Medulla oblongata (tissue), 1 donor: ENCODE measurements around the gene ICA1L.
A peak's percentile ranks its signal among the peaks of the same experiment; 100 is the strongest.
"Not testable (repeated sequence)": the region's sequence is repeated elsewhere in the genome, so short reads cannot be mapped to it uniquely, and the experiment has no call there.

Source experiments
- DNase-seq: peaks from one replicate; pipeline ENCODE4 v3.0.0-alpha.2; 2015; ENCODE audit errors: extremely low spot score

ICA1L gene

DNA sequence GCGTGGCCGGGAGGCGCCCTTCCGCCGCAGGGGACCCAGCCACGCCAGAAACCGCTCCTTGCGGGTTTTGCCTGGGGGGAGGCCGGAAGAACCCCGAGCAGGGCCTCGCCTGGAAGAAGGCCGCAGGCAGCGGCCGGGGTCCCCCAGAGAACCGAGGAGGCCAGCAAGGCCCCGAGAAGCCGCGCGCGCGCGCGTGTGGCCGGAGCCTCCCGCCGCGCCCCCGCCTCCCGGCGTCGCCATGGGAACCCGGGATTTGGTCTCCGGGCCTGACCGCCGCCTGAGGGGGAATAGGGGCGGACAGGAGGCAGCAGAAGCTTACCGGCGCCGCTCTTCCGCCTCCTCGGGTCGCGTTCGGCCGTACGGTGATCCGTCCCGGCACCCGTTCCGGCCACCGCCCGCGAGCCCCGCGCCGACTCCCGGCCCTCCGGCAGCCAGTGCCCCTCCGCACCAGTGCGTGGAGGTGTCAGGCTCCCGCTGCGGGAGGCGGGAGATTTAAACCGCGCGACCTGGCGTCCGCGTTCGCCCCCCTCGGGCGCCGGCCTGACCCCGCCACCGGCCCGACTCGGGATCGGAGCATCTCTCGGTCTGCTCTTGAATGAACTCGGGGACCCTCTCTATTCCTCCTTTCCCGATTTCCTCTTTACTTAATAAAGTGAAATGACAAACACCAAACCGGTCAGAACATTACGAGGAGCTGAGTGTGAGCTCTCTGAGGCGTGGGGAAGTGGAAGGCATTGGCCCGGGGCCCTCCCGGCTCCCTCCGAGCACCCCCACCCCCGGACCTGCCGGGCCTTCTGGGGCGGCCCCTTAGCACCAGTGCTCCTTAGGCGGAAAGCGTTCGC is at the start of gene ICA1L:
Gene ICA1L (minus strand): TSS at position 467 of the 842 bp plus-strand sequence. CDS start 42,757 bp downstream, outside the sequence.
- peak; percentile 59 for DNase-seq

DNA sequence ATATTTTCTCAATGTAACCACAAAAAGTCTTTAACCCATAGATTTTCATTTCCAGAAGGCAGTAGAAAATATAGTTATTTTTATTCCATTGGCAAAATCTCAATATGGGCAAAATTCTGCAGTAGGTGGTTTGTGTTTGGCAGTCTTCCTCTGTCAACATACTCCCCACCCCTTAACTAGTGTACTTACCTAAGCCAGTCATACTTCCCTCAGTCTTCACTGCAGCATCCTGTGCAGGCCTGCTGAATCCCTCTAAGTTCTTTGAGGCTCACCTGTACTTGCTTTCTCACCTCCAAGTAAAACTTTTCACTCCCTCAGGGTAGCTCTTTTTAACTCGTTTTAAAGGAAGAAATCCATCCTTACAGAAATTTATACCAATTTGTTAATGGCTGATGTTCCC is 47.3 kb upstream of the ICA1L start:
- DNase-seq = no peak

DNA sequence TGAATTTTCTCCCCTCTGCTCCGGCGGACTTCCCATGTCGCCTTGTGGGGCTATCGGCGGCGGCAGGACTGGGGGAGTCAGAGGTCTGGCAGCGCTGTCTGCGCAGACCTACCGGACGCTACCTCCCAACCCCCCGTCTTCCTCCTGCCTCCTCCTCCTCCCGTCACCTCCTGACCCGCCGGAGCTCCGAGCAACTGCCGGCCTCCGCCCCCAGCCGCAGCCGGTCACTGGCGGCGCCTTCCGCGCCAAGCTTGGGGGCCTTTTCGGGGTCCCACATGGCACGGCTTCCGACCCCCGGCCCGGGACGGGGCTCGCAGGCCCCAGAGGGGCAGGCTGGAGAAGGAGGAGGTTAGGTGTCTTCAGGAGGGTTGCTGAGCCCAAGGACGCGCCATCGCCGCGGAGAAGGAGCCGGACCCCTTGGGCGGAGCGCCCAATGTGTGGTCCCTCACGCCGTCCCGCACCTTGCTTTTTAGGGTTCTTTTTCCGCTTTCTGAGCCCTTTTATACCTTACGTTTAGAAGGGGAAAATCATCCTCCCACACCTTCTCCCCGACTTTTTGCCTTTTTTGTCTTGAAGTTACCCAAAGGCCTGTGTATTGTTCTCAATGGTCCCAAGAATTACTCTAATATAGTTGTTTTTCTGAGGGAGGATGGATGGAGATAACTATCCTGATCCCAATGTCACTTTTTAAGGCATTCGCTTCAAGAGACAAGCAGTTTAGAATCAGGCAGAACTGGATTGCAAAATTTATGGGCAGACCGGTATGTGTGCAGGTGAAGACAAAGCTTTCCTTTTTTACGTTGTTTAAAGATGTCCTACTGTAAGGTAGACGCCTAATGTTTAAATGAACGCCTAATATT is 41.0 kb upstream of the ICA1L start:
- DNase-seq = peak; percentile 7

DNA sequence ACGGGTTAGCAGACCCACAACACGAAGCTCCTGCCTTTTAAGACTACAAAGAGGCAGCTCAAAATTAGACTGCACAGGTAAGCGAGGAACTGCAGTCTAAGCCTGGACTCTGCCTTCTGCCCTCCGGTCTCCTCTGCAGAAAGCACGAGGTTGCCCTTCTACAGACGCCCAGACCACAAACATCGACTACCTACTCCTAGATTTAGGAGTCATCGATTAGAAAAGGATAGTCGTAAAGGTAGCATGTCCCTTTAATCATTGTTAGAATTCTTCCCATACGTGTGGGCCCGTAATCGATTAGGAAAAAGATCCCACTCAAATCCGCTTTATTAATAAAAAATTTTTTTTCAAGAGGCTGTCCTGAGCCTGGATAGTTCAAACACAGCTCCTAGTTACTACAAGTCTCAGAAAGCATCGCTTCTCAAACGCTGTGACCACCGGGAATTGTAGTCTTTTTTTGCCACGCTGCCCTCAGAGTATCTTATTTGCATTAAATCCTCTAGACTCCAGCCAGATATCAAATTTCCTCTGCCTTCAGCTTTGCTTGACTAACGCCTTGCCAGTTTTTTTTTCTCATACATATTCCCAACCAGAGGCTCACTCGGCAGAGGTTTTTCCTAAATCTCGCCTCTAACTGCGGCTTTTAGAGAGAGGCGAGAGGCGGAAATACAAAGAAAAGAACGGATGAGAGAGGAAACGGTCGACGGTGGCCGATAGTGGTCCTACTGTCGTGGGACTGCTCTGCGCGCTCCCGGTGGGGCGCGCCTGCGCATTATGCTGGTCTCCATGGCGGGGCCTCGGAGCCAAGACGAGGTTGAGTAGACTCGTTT is 40.2 kb upstream of the ICA1L start, which contains the start of the genes CARF and WDR12:
Gene CARF (plus strand): TSS at position 764 of the 830 bp plus-strand sequence. CDS start 29,628 bp downstream, outside the sequence.
Gene WDR12 (minus strand): TSS at position 162 of the 830 bp plus-strand sequence. CDS start 197 bp downstream, outside the sequence.
- DNase-seq = peak; percentile 98

DNA sequence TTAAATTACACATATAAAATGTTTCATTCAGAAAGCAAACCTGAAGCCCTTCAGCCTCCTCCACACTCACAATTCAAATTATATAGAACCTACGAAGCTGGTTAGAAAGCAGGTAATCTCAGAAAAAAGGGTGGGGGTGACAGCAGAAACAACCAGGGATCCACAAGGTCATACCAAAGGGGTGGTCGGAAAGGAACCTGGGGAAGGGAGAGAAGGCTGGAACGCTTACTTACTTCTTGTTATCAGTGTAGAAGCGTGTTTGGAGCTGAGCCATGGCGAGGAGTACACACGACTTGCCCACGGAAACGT is 39.6 kb upstream of the ICA1L start:
- DNase-seq = no peak

DNA sequence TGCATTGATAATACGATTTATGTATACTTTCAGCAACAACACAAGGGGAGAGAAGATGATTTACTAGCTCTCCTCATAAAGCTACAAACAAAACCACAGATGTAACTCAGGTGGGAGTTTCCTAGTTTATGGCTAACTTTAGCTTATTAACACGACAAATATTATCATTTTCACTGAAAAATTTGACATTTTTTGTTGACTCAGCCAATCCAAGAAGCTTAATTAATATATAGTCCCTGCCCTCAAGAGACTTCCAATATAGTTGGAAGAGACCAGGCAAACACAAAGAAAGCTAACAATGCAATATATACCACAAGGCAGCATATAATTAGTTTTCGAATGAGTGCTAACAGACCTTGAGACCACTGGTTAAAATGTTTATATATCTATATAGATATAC is 39.1 kb upstream of the ICA1L start:
- no peak for DNase-seq

DNA sequence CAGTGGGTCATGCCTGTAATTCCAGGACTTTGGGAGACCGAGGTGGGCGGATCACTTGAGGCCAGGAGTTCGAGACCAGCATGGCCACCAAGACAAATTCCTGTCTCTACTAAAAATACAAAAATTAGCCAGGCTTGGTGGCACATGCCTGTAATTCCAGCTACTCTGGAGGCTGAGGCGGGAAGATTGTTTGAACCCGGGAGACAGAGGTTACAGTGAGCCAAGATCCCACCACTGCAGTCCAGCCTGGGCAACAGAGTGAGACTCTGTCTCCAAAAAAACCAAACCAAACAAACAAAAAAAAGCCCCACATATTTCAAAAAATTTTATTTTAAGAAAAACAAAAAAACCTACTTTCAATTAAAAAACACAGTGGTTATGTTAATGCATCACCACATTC is 38.7 kb upstream of the ICA1L start:
- DNase-seq = not testable (repeated sequence)

DNA sequence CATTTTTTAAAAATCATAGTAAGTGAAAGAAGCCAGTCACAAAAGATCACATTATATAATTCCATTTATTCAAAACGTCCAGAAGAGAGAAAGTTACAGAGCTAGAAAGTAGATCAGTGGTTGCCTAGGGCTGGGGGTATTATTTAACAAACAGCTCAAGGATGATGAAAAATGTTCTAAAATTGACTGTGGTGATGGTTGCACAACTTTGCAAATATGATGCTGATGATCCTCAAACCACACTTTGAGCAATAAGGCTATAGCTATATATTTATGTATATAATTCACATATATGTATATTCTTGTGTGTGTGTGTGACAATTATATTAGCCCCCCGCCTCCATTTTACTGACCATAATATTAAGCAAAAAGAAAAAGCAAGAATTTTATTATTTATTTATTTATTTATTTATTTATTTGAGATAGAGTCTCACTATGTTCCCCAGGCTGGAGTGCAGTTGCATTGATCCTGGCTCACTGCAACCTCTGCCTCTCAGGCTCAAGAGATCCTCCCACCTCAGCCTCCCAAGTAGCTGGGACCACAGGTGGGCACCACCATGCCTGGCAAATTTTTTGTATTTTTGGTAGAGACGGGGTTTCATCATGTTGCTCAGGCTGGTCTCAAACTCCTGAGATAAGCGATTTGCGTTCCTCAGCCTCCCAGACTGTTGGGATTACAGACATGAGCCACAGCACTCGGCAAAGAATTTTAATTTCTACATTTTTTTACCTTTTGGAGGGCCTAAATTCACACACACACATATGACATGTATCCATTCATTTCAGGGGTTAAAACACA is 38.0 kb upstream of the ICA1L start:
- no peak for DNase-seq

DNA sequence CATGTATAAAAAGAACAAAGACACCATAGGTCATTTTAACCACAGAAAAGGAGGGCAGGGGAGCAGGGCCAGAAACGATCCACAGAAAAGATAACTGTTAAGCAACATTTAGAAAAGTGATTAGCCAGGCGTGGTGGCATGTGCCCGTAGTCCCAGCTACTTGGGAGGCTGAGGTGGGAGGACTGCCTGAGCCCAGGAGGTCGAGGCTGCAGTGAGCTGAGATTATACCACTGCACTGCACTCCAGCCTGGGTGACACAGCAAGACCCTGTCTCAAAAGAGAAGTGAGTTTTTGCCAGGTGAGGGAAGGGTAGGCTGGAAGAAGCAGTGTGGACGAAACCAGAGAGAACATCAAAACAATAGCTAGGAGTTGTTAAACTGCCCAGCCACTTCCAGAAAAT is 36.6 kb upstream of the ICA1L start:
- no peak for DNase-seq

DNA sequence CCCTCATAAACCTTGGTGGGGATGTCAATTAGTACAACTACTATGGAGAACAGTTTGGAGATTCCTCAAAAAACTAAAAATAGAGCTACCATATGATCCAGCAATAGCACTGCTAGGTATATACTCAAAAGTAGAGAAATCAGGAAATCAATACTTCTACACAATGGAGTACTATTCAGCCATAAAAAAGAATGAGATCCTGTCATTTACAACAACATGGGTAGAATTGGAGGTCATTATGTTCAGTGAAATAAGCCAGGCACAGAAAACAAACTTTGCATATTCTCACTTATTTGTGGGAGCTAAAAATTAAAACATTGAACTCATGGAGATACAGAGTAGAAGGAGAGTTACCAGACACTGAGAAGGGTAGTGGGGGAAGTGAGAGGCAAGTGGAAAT is 33.9 kb upstream of the ICA1L start:
- DNase-seq = not testable (repeated sequence)

DNA sequence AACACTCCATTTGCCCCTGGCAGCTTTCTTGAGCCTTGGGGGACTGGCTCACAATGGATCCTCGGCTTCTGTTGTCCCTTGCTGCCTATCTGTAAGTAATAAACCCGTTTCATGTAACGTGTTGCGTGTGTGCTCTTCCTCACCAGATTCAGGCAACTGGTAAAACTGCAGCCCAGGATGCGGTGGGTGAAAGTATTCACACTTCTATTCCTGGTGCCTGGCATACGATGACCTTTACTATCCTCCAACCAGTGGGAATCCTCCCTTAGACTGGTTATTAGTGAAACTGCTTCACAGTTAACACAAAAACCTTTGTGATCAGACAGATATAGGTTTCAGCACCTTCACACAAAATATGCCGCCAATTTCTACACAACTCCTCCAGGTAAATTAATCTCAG is 13.6 kb upstream of the ICA1L start:
- no peak for DNase-seq

DNA sequence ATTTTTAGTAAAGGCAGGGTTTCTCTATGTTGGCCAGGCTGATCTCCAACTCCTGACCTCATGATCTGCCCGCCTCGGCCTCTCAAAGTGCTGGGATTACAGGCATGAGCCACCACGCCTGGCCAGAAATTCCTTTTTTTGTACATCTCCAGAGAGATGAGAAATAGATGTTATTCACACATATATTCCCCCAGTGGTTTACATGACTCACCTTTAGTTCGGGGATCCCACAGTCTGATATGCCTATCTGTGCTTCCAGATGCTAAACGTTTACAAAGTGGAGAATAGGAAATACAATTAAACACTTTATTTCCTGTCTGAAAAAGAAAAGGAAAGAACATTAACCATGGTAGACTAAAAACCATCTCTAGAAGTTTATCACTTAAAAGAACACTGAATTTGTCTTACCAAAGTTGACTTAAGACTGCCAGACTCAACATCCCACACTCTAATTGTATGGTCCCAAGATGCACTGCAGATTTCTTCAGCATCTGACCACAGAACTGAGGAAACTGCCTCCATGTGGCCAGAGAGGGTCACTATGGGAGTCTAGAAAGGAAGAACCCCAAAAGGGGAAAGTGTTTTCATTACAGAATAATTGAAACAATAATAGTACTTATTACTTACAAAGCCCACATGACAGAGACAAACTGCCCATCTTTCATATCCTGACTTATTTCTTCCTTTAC is 12.6 kb upstream of the ICA1L start:
- DNase-seq = no peak

DNA sequence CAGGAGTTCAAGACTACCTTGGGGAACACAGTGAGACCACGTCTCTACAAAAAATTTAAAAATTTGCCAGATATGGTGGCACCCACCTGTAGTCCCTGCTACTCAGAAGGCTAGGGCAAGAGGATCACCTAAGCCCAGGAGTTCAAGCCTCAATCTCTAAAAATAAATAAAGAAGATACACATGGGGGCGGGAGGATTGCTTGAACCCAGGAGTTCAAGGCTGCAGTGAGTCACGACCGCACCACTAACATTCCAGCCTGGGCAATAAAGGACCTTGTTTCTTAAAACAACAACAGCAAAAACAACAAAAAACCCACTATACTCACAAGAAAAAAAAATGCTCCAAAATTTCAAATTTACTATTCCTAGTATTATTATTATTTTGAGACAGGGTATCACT is 10.0 kb upstream of the ICA1L start:
- no peak for DNase-seq

DNA sequence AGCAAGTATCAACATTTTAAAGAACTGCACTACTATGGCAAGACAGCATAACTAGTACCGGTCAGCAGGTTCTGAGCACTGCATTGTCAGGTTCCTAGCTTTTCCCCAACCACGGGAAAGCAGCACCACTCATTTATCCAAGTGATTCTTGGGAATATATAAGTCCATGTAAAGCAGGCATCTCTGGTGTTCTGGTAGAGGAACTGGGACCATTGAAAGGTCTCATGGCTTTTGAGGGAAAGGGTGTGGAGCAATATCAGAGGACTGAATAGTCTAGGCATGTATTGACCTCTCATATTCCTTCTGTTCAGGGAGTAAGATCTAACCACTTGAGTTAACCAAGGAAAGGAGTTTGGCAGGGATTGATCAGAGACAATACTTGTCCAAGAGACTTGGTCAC is 6.1 kb upstream of the ICA1L start:
- DNase-seq = no peak

DNA sequence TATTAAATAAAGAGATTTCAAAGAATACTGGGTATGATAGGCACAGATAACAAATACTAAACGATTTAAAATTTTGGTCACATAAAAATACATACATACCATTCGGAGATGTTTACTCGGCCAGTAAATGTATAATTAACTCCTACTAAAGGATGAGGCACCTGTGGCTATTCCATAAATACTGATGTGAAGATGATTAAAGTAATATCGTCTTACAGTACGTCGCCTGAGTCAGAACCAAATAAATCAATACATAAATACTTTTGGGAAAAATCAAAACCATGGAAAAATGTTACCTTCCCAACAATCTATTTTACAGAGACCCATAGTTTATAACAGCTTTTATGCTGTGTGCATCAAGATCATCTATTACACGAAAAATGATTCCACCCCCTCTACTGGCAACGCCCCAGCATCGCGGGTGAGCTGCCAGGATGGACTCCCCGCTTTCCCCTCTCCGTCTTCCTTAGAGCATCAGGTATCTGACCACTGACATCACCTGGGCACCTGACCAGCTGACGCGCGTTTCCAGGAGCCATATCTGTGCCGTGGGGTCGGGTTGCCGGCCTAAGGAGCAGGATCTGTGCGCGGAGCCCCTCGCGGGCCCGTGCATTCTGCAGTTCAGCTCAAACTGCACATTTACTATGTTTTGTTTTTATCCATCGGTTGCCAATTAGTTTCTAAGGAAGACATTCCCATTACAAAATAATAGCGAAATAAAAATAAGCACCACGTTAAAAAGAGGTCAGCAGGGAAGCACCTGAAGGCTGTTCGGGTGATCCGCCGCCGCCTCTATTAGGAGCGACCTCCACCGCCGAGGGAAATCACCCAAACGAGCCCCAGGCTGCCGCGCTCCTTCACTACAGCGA is 901 bp downstream of the ICA1L start:
- DNase-seq = peak; percentile 65

DNA sequence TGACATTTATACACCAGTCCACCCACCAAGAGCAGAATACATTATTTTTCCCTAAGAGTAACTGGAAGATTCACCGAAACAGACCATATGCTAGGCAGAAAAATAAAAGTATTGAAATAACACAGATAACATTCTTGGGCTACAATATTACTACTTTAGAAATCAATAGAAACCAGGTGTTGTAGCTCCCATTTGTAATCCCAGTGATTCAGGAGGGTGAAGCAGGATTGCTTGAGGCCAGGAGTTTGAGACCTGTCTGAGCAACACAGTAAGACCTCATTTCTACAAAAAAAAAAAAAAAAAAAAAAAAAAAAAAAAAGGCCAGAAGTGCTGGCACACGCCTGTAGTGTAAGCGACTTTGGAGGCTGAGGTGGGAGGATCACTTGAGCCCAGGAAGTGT is 9.6 kb downstream of the ICA1L start:
- no peak for DNase-seq

DNA sequence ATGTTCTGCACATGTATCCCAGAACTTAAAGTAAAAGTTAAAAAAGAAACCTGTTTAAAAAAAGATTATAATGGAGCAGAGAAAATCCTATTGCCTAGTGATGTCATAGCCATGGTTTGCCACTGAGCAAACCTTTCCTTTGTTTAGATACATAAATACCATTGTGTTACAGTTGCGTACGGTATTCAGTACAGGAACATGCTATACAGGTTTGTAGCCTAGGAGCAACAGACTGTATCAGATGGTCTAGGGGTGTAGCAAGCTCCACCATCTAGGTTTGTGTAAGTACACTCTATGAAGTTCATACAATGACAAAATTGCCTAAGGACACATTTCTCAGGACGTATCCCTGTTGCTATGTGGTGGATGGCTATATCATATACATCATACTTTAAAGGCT is 13.0 kb downstream of the ICA1L start:
- no peak for DNase-seq

DNA sequence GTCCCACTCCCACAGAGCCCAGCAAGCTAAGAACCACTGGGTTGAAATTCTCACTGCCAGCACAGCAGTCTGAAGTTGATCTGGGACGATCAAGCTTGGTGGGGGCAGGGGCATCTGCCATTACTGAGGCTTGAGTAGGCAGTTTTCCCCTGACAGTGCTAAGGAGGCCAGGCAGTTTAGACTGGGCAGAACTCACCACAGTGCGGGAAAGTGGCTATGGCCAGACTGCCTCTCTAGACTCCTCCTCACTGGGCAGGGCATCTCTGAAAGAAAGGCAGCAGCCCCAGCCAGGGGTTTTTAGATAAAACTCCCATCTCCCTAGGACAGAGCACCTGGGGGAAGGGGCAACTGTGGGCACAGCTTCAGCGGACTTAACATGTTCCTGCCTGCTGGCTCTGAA is 22.2 kb downstream of the ICA1L start:
- not testable (repeated sequence) for DNase-seq

DNA sequence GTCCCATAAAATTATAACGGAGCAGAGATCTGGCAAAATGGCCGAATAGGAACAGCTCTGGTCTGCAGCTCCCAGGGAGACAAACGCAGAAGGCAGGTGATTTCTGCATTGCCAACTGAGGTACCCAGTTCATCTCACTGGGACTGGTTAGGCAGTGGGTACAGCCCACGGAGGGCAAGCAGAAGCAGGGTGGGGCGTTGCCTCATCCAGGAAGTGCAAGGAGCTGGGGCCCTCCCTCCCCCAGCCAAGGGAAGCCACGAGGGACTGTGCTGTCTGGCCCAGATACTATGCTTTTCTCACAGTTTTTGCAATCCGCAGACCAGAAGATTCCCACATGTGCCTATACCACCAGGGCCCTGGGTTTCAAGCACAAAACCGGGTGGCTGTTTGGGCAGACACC is 22.8 kb downstream of the ICA1L start:
- no peak for DNase-seq
